H9 (cell line): ENCODE results near the gene ZNF213. TPM values are rescaled to one million over a fixed set of nuclear protein-coding genes. Genes with fewer than 3 reads are reported as not detected.

Source experiments
- DNase-seq: peaks from one replicate; pipeline ENCODE4 v3.0.0-alpha.2; 2017
- H2AFZ ChIP-seq: one replicate; pipeline ENCODE4 v1.6.1; 2013; ENCODE audit warnings: mild to moderate bottlenecking, low read length, control low read depth, moderate library complexity
- H2AK5ac ChIP-seq: 2 replicates; pipeline ENCODE4 v1.6.1; 2013; ENCODE audit warnings: low read length, control low read depth, mixed read lengths; ENCODE audit not compliant: insufficient read length
- H2BK120ac ChIP-seq: one replicate; pipeline ENCODE4 v1.6.1; 2013; ENCODE audit warnings: low read depth, mild to moderate bottlenecking, low read length, control low read depth, inconsistent platforms; ENCODE audit not compliant: poor library complexity, severe bottlenecking
- H2BK12ac ChIP-seq: 2 replicates; pipeline ENCODE4 v1.6.1; 2013; ENCODE audit warnings: low read length, control low read depth, mixed read lengths, low read depth; ENCODE audit not compliant: insufficient read length
- H2BK15ac ChIP-seq: 2 replicates; pipeline ENCODE4 v1.6.1; 2013; ENCODE audit warnings: low read depth, low read length, control low read depth
- H2BK20ac ChIP-seq: one replicate; pipeline ENCODE4 v1.6.1; 2013; ENCODE audit warnings: low read depth, mild to moderate bottlenecking, low read length, control low read depth, inconsistent platforms; ENCODE audit not compliant: poor library complexity, severe bottlenecking
- H2BK5ac ChIP-seq: 2 replicates; pipeline ENCODE4 v1.6.1; 2013; ENCODE audit warnings: low read length, control low read depth, mixed read lengths; ENCODE audit not compliant: insufficient read length
- H3K14ac ChIP-seq: 2 replicates; pipeline ENCODE4 v1.6.1; 2013; ENCODE audit warnings: low read length, control low read depth; ENCODE audit not compliant: insufficient read depth
- H3K18ac ChIP-seq: 2 replicates; pipeline ENCODE4 v1.6.1; 2013; ENCODE audit warnings: low read depth, mild to moderate bottlenecking, mixed read lengths, low read length, control low read depth; ENCODE audit not compliant: insufficient read length
- H3K23ac ChIP-seq: 2 replicates; pipeline ENCODE4 v1.6.1; 2013; ENCODE audit warnings: low read length, control low read depth, mixed read lengths, low read depth; ENCODE audit not compliant: insufficient read length
- H3K23me2 ChIP-seq: 2 replicates; pipeline ENCODE4 v1.6.1; 2013; ENCODE audit warnings: low read depth, mild to moderate bottlenecking, mixed read lengths, low read length, control low read depth; ENCODE audit not compliant: insufficient read length, poor library complexity, severe bottlenecking
- H3K27ac ChIP-seq: 2 replicates; pipeline ENCODE4 v1.5.1; 2013; ENCODE audit warnings: low read length, control low read depth, mixed read lengths, low read depth; ENCODE audit not compliant: insufficient read length
- H3K27me3 ChIP-seq: 2 replicates; pipeline ENCODE4 v1.6.1; 2013; ENCODE audit warnings: low read length, control low read depth, inconsistent platforms; ENCODE audit not compliant: insufficient read depth
- H3K4ac ChIP-seq: 2 replicates; pipeline ENCODE4 v1.6.1; 2013; ENCODE audit warnings: low read depth, mild to moderate bottlenecking, control low read depth, inconsistent platforms, low read length, moderate library complexity
- H3K4me1 ChIP-seq: 2 replicates; pipeline ENCODE4 v1.6.1; 2013; ENCODE audit warnings: low read length, control low read depth, inconsistent platforms; ENCODE audit not compliant: insufficient read depth
- H3K4me2 ChIP-seq: 2 replicates; pipeline ENCODE4 v1.6.1; 2013; ENCODE audit warnings: low read length, control low read depth, mixed read lengths; ENCODE audit not compliant: insufficient read length, insufficient read depth
- H3K56ac ChIP-seq: 2 replicates; pipeline ENCODE4 v1.6.1; 2013; ENCODE audit warnings: low read depth, mild to moderate bottlenecking, mixed read lengths, low read length, control low read depth; ENCODE audit not compliant: insufficient read length
- H3K79me1 ChIP-seq: 2 replicates; pipeline ENCODE4 v1.6.1; 2013; ENCODE audit warnings: low read depth, mild to moderate bottlenecking, moderate library complexity, low read length, control low read depth, inconsistent platforms; ENCODE audit not compliant: insufficient read depth, poor library complexity, severe bottlenecking
- H3K79me2 ChIP-seq: 2 replicates; pipeline ENCODE4 v1.6.1; 2013; ENCODE audit warnings: low read length, control low read depth, inconsistent platforms; ENCODE audit not compliant: insufficient read depth
- H3K9ac ChIP-seq: 2 replicates; pipeline ENCODE4 v1.6.1; 2013; ENCODE audit warnings: low read length, control low read depth, mixed read lengths; ENCODE audit not compliant: insufficient read length; ENCODE audit errors: extremely low read depth
- H3K9me3 ChIP-seq: one replicate; pipeline ENCODE4 v1.6.1; 2013; ENCODE audit warnings: low read depth, low read length, inconsistent platforms; ENCODE audit not compliant: control insufficient read depth
- H3T11ph ChIP-seq: one replicate; pipeline ENCODE4 v1.6.1; 2013; ENCODE audit warnings: mild to moderate bottlenecking, low read length, control low read depth, inconsistent platforms
- H4K20me1 ChIP-seq: one replicate; pipeline ENCODE4 v1.6.1; 2013; ENCODE audit not compliant: control insufficient read depth, insufficient read length, insufficient read depth
- H4K5ac ChIP-seq: 2 replicates; pipeline ENCODE4 v1.6.1; 2013; ENCODE audit warnings: low read depth, mild to moderate bottlenecking, mixed read lengths, low read length, control low read depth; ENCODE audit not compliant: insufficient read length
- H4K8ac ChIP-seq: replicated peaks from 2 replicates; pipeline ENCODE4 v1.6.1; 2013; ENCODE audit warnings: low read length, control low read depth, mixed read lengths, low read depth; ENCODE audit not compliant: insufficient read length
- H4K91ac ChIP-seq: 2 replicates; pipeline ENCODE4 v1.6.1; 2013; ENCODE audit warnings: low read depth, mild to moderate bottlenecking, moderate library complexity, mixed read lengths, low read length, control low read depth; ENCODE audit not compliant: insufficient read length
- H3K27ac Mint-ChIP-seq, 3 experiments: 2 replicates in 2 of 3; 3 replicates in 1 of 3; pipeline ENCODE4 v1.8.0; 2020 to 2021; ENCODE audit warnings: mixed read lengths in 3 of 3, mild to moderate bottlenecking in 1 of 3, moderate library complexity in 1 of 3
- H3K27me3 Mint-ChIP-seq: 2 replicates; pipeline ENCODE4 v1.8.0; 2021; ENCODE audit warnings: low read depth, mild to moderate bottlenecking, moderate library complexity, mixed read lengths
- H3K36me3 Mint-ChIP-seq, 3 experiments: 2 replicates in 2 of 3; 3 replicates in 1 of 3; pipeline ENCODE4 v1.8.0; 2020 to 2021; ENCODE audit warnings: low read depth in 3 of 3, mixed read lengths in 3 of 3; ENCODE audit not compliant: insufficient read depth in 1 of 3
- H3K4me1 Mint-ChIP-seq, 2 experiments: 2 replicates each; pipeline ENCODE4 v1.8.0; 2020; ENCODE audit warnings: mixed read lengths in 2 of 2
- H3K4me3 Mint-ChIP-seq, 2 experiments: 2 replicates in 1 of 2; 3 replicates in 1 of 2; pipeline ENCODE4 v1.8.0; 2020 to 2021; ENCODE audit warnings: mild to moderate bottlenecking in 2 of 2, mixed read lengths in 2 of 2, moderate library complexity in 1 of 2
- H3K9me3 Mint-ChIP-seq, 2 experiments: 2 replicates in 1 of 2; 3 replicates in 1 of 2; pipeline ENCODE4 v1.8.0; 2020; ENCODE audit warnings: mild to moderate bottlenecking in 2 of 2, mixed read lengths in 2 of 2, moderate library complexity in 1 of 2
- CTCF ChIP-seq: fragments of 200-600 bp; sonication (generic); conservative IDR thresholded peaks from 3 replicates; pipeline ENCODE4 v1.8.0; 2021; ENCODE audit warnings: antibody characterized with exemption, mild to moderate bottlenecking
- WGBS: extraction: QIAGEN DNeasy Blood & Tissue Kit; methylation state at CpG from one replicate; pipeline ENCODE4 v1.1.7; 2013; ENCODE audit warnings: missing lambda C conversion rate, low lambda C conversion rate, mixed read lengths; ENCODE audit not compliant: insufficient read length; ENCODE audit errors: extremely low coverage; 5-methylcytosine and 5-hydroxymethylcytosine counted together
- total RNA-seq: library from RNA; stranded (reverse); gene quantifications from 2 replicates; pipeline ENCODE4 v1.2.1, GENCODE V29; 2021

ZNF213 gene
- total RNA-seq, 1 experiment from 2014 or later, result 6.4 TPM

- Histone ChIP-seq H2AK5ac (no peak overlapping the region), H3K79me1 (no peaks in the 10 kb centered on the region), H3K4me2 (peak overlapping the region; percentile 61), H2BK5ac (no peak overlapping the region), H3K27ac (no peak overlapping the region), H4K8ac (no peak overlapping the region), H2BK120ac (no peak overlapping the region), H2AFZ (no peak overlapping the region), H2BK15ac (no peak overlapping the region), H3K18ac (no peak overlapping the region), H2BK20ac (no peak overlapping the region), H3K56ac (no peak overlapping the region), H4K91ac (no peak overlapping the region), H3K27me3 (no peaks in the 10 kb centered on the region; the same call in 1 of the 2 replicates), H3K79me2 (no peaks in the 10 kb centered on the region), H3K23me2 (peaks cover 20% of the 10 kb centered on the region), H3T11ph (no peak overlapping the region), H3K9me3 (no peaks in the 10 kb centered on the region), H3K9ac (no peak overlapping the region), H4K5ac (no peak overlapping the region), H3K23ac (no peak overlapping the region), H2BK12ac (no peak overlapping the region), H3K4ac (no peak overlapping the region), H4K20me1 (no peaks in the 10 kb centered on the region), H3K14ac (no peak overlapping the region), H3K4me1 (no peaks in the 10 kb centered on the region)
- Mint-ChIP-seq H3K36me3 (peaks cover 0 to 2% (median 0%) of the 10 kb centered on the region in 3 experiments; a peak in 2 of 7 replicates), H3K4me3 (peak overlapping the region; percentile 87 to 97), H3K27me3 (peaks cover 72% of the 10 kb centered on the region), H3K4me1 (peaks cover 21 to 25% of the 10 kb centered on the region in 2 experiments), H3K27ac (peak overlapping the region in 1 of 3 experiments; percentile 33; a peak in 1 of 7 replicates), H3K9me3 (peaks cover 6 to 7% of the 10 kb centered on the region in 2 experiments; a peak in 4 of 5 replicates)
- no CpG with 5 or more reads among the region's 72 CpGs for WGBS
- peak; percentile 84 for DNase-seq
- TF ChIP-seq CTCF, result peak; percentile 47
Measured at GRCh38 chr16:3182608-3183444, 48.0 kb downstream of the ZNF213 start.
